HepG2 (cell line): ENCODE results near the gene BACH2. TPM values are rescaled to one million over a fixed set of nuclear protein-coding genes. Genes with fewer than 3 reads are reported as not detected.

Experiments
- ATAC-seq: fragments of 200-7000 bp; cut with Tn5 transposase; 3 replicates; pipeline ENCODE4 v1.9.1; 2020; ENCODE audit warnings: mild to moderate bottlenecking, moderate library complexity
- BruUV-seq: library from RNA; stranded (reverse); fragments of 400-500 nt; replicated peaks from 2 replicates; lab custom pipeline; 2021; lab: Mats Ljungman, UMichigan
- CTCF ChIA-PET: fragments of 300-600 bp; formaldehyde crosslinking; extraction: SDS; loops from one replicate; lab custom pipeline; 2021; ENCODE audit warnings: low total read pairs, inconsistent platforms, low intra/inter-chr PET ratio; lab: Yijun Ruan, JAX
- POLR2A ChIA-PET: fragments of 350-600 bp; sonication (Branson Sonifier 250); formaldehyde crosslinking; loops from one replicate; lab custom pipeline; 2020; ENCODE audit warnings: antibody characterized with exemption, inconsistent platforms; lab: Yijun Ruan, JAX
- DNase-seq: peaks from one replicate; pipeline ENCODE4 v3.0.0-alpha.2; 2015; ENCODE audit warnings: low spot score
- FAIRE-seq: peaks from 3 replicates; lab custom pipeline; 2011; peaks lifted over from hg19 to GRCh38; lab: Jason Lieb, UNC
- H2AFZ ChIP-seq: one replicate; pipeline ENCODE4 v1.6.1; 2011; ENCODE audit warnings: low read length, inconsistent platforms
- H3K27ac ChIP-seq: fragments of 300-600 bp; 3 replicates; pipeline ENCODE4 v1.8.0; 2011; ENCODE audit warnings: mixed run types, mild to moderate bottlenecking, mixed read lengths, low read length, inconsistent platforms; ENCODE audit not compliant: insufficient read depth; ENCODE audit errors: extremely low read length
- H3K27me3 ChIP-seq, 2 experiments: fragments of 200-600 bp in 1 of 2; 2 replicates in 1 of 2; 3 replicates in 1 of 2; pipeline versions ENCODE4 v1.6.0 to v1.8.0; 2011; ENCODE audit warnings: low read length in 2 of 2, mild to moderate bottlenecking in 2 of 2, moderate library complexity in 2 of 2, inconsistent platforms in 1 of 2; ENCODE audit not compliant: insufficient read depth in 2 of 2, control insufficient read depth in 1 of 2
- H3K36me3 ChIP-seq, 2 experiments: fragments of 200-600 bp in 1 of 2; replicated peaks in 1 of 2; 2 replicates in 1 of 2; 3 replicates in 1 of 2; pipeline versions ENCODE4 v1.5.1 to v1.8.0; 2011; ENCODE audit warnings: low read length in 2 of 2, inconsistent platforms in 1 of 2; ENCODE audit not compliant: insufficient read depth in 2 of 2, control insufficient read depth in 1 of 2
- H3K4me1 ChIP-seq: 2 replicates; pipeline ENCODE4 v1.5.1; 2012; ENCODE audit warnings: low read length, inconsistent platforms; ENCODE audit not compliant: insufficient read depth
- H3K4me2 ChIP-seq: 2 replicates; pipeline ENCODE4 v1.6.0; 2011; ENCODE audit warnings: low read depth, low read length, inconsistent platforms
- H3K4me3 ChIP-seq, 3 experiments: fragments of 200-600 bp in 1 of 3; sonication (generic), shearing (Covaris generic) in 1 of 3; replicated peaks in 1 of 3; 2 replicates each; pipeline ENCODE4 v1.5.1; 2011 to 2016; ENCODE audit warnings: low read length in 3 of 3, inconsistent platforms in 2 of 3, low read depth in 2 of 3, mild to moderate bottlenecking in 2 of 3, control low read depth in 1 of 3, mixed read lengths in 1 of 3; ENCODE audit not compliant: insufficient read depth in 1 of 3
- H3K79me2 ChIP-seq: one replicate; pipeline ENCODE4 v1.6.1; 2011; ENCODE audit warnings: low read length, inconsistent platforms; ENCODE audit not compliant: insufficient read depth
- H3K9ac ChIP-seq: 2 replicates; pipeline ENCODE4 v1.6.0; 2011; ENCODE audit warnings: mild to moderate bottlenecking, low read depth, low read length, inconsistent platforms; ENCODE audit not compliant: insufficient read depth
- H3K9me3 ChIP-seq: 2 replicates; pipeline ENCODE4 v1.5.1; 2012; ENCODE audit warnings: mild to moderate bottlenecking, low read length
- H4K20me1 ChIP-seq: 2 replicates; pipeline ENCODE4 v1.6.0; 2011; ENCODE audit warnings: inconsistent platforms, mild to moderate bottlenecking, low read length, moderate library complexity; ENCODE audit not compliant: insufficient read depth
- FOXA3 ChIP-seq: IDR thresholded peaks from 2 replicates; pipeline ENCODE4 v1.6.1; 2016; ENCODE audit warnings: missing genetic modification reagents, missing compliant biosample characterization
- MAFF ChIP-seq: IDR thresholded peaks from 2 replicates; pipeline ENCODE4 v1.6.1; 2011; ENCODE audit warnings: low read depth, low read length, improper control_type of control experiment
- NR2F1 ChIP-seq, 2 experiments: fragments of 450-650 bp in 1 of 2; formaldehyde crosslinking in 1 of 2; IDR thresholded peaks; 2 replicates each; pipeline versions ENCODE4 v1.5.0 to v1.6.1; 2016 to 2020; ENCODE audit warnings: mild to moderate bottlenecking in 1 of 2, missing compliant biosample characterization in 1 of 2, missing genetic modification reagents in 1 of 2, moderate library complexity in 1 of 2
- RCOR2 ChIP-seq: IDR thresholded peaks from 2 replicates; pipeline ENCODE4 v1.6.1; 2016; ENCODE audit warnings: missing biosample characterization, missing genetic modification reagents
- SIX4 ChIP-seq: sonication (generic); formaldehyde crosslinking; IDR thresholded peaks from 2 replicates; pipeline ENCODE4 v1.4.0; 2020; ENCODE audit warnings: missing genetic modification reagents
- SMAD3 ChIP-seq: sonication (generic); formaldehyde crosslinking; IDR thresholded peaks from 2 replicates; pipeline ENCODE4 v1.4.0; 2020; ENCODE audit warnings: missing genetic modification reagents
- XBP1 ChIP-seq: sonication (generic); formaldehyde crosslinking; IDR thresholded peaks from 2 replicates; pipeline ENCODE4 v1.5.0; 2020; ENCODE audit warnings: missing genetic modification reagents
- ZFP82 ChIP-seq: sonication (generic); formaldehyde crosslinking; IDR thresholded peaks from 2 replicates; pipeline ENCODE4 v1.5.1; 2020; ENCODE audit warnings: mild to moderate bottlenecking, missing genetic modification reagents, borderline replicate concordance
- ZNF234 ChIP-seq: sonication (generic); formaldehyde crosslinking; conservative IDR thresholded peaks from 2 replicates; pipeline ENCODE4 v1.5.1; 2020; ENCODE audit warnings: mild to moderate bottlenecking, missing genetic modification reagents
- ZNF678 ChIP-seq: sonication (generic); formaldehyde crosslinking; IDR thresholded peaks from 2 replicates; pipeline ENCODE4 v1.4.0; 2020; ENCODE audit warnings: mild to moderate bottlenecking, missing genetic modification reagents
- ZNF891 ChIP-seq: sonication (generic); formaldehyde crosslinking; IDR thresholded peaks from 2 replicates; pipeline ENCODE4 v1.5.0; 2020; ENCODE audit warnings: mild to moderate bottlenecking, missing genetic modification reagents
- ZSCAN29 ChIP-seq: sonication (generic); formaldehyde crosslinking; conservative IDR thresholded peaks from 2 replicates; pipeline ENCODE4 v1.4.0; 2020; ENCODE audit warnings: mild to moderate bottlenecking, missing genetic modification reagents
- WGBS: methylation state at CpG from one replicate; pipeline ENCODE4 v1.1.6; 2017; ENCODE audit warnings: low lambda C conversion rate; 5-methylcytosine and 5-hydroxymethylcytosine counted together
- in situ Hi-C: cut with HindIII; loops from 2 replicates; pipeline ENCODE4 v1.10.0; 2017; ENCODE audit warnings: low pct_unique_long_range_greater_than_20kb; ENCODE audit not compliant: extremely low pct_ligation_motif_present
- intact Hi-C: fragments of 100-400 bp; cut with micrococcal nuclease; formaldehyde crosslinking; loops from one replicate; pipeline ENCODE4 v1.10.0; 2022; ENCODE audit not compliant: unreplicated experiment
- polyA plus RNA-seq, 8 experiments: library from polyadenylated mRNA; depleted of rRNA in 3 of 8; stranded (reverse) in 7 of 8; unstranded in 1 of 8; fragments of >200 nt; fragmentation: Illumina TruSeq in 4 of 8; extraction: Trizol in 4 of 8; gene quantifications; 2 replicates each; pipeline versions ENCODE4 v1.2.1 to v1.2.3, GENCODE V29; 2011 to 2016; ENCODE audit warnings: low read depth in 4 of 8, missing spikeins in 1 of 8, mixed read lengths in 1 of 8; ENCODE audit not compliant: insufficient read depth in 1 of 8
- total RNA-seq, 5 experiments: library from RNA; depleted of rRNA; stranded (reverse); fragments of >200 nt; fragmentation: Illumina TruSeq; extraction: Trizol; gene quantifications; 2 replicates each; pipeline ENCODE4 v1.2.3, GENCODE V29; 2016; ENCODE audit warnings: low read depth in 1 of 5
- TF ChIP-seq, protein P1 (sequence below): sonication (generic); formaldehyde crosslinking; IDR thresholded peaks from 2 replicates; pipeline ENCODE4 v1.5.0; 2020; ENCODE audit warnings: missing genetic modification reagents
- TF ChIP-seq, protein P2 (sequence below): sonication (generic); formaldehyde crosslinking; IDR thresholded peaks from 2 replicates; pipeline ENCODE4 v1.8.1; 2023; ENCODE audit warnings: mild to moderate bottlenecking, missing genetic modification reagents
- TF ChIP-seq, protein P3 (sequence below): sonication (generic); formaldehyde crosslinking; IDR thresholded peaks from 2 replicates; pipeline ENCODE4 v1.4.0; 2020; ENCODE audit warnings: missing genetic modification reagents, borderline replicate concordance
- TF ChIP-seq, protein P4 (sequence below): sonication (generic); formaldehyde crosslinking; IDR thresholded peaks from 2 replicates; pipeline ENCODE4 v1.5.1; 2020; ENCODE audit warnings: missing genetic modification reagents, mild to moderate bottlenecking, borderline replicate concordance

BACH2 gene
- total and polyA plus RNA-seq, 2 of the 13 experiments (the other 11 are each of a cell fraction or from before 2014, with no cell fraction given), result 0.01 TPM; not detected in 1

DNA sequence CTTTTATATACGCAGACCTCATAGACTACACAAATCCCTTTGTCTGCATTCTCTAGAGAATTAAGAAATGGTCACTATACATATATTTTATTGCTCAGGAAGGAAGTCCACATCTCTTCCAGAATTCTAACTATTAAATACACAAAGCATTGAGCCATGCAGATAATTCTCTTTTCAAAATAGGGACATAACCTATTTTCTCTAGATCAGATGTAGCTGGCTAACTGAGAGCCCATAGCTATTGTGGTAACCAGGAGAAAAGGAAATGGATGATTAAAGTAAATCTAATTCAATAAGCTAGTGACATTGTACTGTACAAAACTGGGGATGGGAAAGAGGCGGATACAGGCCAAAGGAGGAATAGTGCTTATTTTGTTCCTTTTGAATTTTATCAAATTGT lies 137.2 kb downstream of the BACH2 start (continued):
- TF ChIP-seq, protein P1, sequence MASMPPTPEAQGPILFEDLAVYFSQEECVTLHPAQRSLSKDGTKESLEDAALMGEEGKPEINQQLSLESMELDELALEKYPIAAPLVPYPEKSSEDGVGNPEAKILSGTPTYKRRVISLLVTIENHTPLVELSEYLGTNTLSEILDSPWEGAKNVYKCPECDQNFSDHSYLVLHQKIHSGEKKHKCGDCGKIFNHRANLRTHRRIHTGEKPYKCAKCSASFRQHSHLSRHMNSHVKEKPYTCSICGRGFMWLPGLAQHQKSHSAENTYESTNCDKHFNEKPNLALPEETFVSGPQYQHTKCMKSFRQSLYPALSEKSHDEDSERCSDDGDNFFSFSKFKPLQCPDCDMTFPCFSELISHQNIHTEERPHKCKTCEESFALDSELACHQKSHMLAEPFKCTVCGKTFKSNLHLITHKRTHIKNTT (CRISPR knock-in tag), result no peak
- TF ChIP-seq ZFP82, result no peak
- no peak for TF ChIP-seq ZNF891 (CRISPR knock-in tag)
- no peak for TF ChIP-seq XBP1
- TF ChIP-seq MAFF, result no peak
- TF ChIP-seq FOXA3, result no peak
- no peak for TF ChIP-seq ZNF678
- no peak for TF ChIP-seq NR2F1 (CRISPR knock-in tag; IDR thresholded peaks at IDR 0.05)
- TF ChIP-seq RCOR2, result no peak

DNA sequence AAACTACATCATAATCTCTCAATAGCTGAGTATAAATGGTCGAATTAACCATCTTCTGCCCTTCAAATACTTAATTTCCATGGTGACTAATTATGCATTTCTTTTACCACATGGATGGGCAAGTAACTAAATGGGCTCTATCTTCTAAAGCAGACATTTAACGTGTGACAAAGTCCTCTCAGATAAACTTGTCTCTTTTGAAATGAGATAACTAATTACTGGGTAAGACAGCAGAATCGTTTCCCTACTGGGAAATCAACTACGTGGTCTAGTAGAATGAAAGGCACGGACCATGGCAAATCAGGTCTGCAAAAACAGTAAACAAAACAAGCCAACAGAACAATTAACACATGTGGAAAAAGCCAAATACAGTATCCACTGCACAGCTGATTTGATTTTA lies 137.7 kb downstream of the BACH2 start:
- Histone ChIP-seq H3K4me1 (no peaks in the 10 kb centered on the region), H3K27ac (no peak overlapping the region), H3K4me3 (no peak overlapping the region), H3K36me3 (no peaks in the 10 kb centered on the region), H2AFZ (no peak overlapping the region), H3K27me3 (peaks cover 0 to 4% of the 10 kb centered on the region in 2 experiments; a peak in 1 of 5 replicates), H3K4me2 (no peak overlapping the region), H3K79me2 (no peaks in the 10 kb centered on the region), H4K20me1 (no peaks in the 10 kb centered on the region), H3K9me3 (no peaks in the 10 kb centered on the region), H3K9ac (no peak overlapping the region)
- 0% methylated on average over 5 of the region's 5 CpGs for WGBS
- ATAC-seq, result no peak
- POLR2A ChIA-PET, result no interaction called here
- CTCF ChIA-PET, result no interaction called here
- no TSS peak for BruUV-seq
- in situ Hi-C loops, result no loop called here
- no peak for DNase-seq
- intact Hi-C loops, result no loop called here
- FAIRE-seq, result no peak
- TF ChIP-seq, protein P2, sequence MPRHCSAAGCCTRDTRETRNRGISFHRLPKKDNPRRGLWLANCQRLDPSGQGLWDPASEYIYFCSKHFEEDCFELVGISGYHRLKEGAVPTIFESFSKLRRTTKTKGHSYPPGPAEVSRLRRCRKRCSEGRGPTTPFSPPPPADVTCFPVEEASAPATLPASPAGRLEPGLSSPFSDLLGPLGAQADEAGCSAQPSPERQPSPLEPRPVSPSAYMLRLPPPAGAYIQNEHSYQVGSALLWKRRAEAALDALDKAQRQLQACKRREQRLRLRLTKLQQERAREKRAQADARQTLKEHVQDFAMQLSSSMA (CRISPR knock-in tag), result no peak
- TF ChIP-seq XBP1 (no peak), SIX4 (CRISPR knock-in tag) (no peak), ZNF234 (CRISPR knock-in tag) (no peak), SMAD3 (CRISPR knock-in tag) (no peak), ZSCAN29 (CRISPR knock-in tag) (no peak)
- TF ChIP-seq, protein P3, sequence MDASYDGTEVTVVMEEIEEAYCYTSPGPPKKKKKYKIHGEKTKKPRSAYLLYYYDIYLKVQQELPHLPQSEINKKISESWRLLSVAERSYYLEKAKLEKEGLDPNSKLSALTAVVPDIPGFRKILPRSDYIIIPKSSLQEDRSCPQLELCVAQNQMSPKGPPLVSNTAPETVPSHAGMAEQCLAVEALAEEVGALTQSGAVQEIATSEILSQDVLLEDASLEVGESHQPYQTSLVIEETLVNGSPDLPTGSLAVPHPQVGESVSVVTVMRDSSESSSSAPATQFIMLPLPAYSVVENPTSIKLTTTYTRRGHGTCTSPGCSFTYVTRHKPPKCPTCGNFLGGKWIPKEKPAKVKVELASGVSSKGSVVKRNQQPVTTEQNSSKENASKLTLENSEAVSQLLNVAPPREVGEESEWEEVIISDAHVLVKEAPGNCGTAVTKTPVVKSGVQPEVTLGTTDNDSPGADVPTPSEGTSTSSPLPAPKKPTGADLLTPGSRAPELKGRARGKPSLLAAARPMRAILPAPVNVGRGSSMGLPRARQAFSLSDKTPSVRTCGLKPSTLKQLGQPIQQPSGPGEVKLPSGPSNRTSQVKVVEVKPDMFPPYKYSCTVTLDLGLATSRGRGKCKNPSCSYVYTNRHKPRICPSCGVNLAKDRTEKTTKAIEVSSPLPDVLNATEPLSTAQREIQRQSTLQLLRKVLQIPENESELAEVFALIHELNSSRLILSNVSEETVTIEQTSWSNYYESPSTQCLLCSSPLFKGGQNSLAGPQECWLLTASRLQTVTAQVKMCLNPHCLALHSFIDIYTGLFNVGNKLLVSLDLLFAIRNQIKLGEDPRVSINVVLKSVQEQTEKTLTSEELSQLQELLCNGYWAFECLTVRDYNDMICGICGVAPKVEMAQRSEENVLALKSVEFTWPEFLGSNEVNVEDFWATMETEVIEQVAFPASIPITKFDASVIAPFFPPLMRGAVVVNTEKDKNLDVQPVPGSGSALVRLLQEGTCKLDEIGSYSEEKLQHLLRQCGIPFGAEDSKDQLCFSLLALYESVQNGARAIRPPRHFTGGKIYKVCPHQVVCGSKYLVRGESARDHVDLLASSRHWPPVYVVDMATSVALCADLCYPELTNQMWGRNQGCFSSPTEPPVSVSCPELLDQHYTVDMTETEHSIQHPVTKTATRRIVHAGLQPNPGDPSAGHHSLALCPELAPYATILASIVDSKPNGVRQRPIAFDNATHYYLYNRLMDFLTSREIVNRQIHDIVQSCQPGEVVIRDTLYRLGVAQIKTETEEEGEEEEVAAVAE (CRISPR knock-in tag), result no peak
- TF ChIP-seq, protein P4, sequence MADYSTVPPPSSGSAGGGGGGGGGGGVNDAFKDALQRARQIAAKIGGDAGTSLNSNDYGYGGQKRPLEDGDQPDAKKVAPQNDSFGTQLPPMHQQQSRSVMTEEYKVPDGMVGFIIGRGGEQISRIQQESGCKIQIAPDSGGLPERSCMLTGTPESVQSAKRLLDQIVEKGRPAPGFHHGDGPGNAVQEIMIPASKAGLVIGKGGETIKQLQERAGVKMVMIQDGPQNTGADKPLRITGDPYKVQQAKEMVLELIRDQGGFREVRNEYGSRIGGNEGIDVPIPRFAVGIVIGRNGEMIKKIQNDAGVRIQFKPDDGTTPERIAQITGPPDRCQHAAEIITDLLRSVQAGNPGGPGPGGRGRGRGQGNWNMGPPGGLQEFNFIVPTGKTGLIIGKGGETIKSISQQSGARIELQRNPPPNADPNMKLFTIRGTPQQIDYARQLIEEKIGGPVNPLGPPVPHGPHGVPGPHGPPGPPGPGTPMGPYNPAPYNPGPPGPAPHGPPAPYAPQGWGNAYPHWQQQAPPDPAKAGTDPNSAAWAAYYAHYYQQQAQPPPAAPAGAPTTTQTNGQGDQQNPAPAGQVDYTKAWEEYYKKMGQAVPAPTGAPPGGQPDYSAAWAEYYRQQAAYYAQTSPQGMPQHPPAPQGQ (CRISPR knock-in tag), result no peak
